ENCODE data around the gene SNRPA.

Gene SNRPA

DNA sequence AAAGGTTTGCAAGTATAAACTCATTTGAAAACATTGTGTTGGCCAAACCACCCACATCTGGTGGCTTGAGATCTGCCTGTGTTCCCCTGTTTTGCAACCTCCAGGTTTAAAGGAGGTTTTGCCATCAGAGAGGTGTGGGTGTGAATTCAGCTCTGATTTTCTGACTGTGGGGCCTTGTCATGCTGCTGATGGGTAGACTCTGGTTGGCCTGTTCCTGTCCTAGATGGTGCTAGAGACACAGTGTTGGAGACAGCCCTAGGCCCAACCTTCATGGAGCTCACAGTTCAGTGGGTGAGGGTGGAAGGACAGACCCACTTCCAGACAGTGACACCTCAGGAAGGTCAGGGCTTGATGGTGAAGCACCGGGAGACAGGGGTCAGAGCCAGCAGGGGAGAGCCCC is 34.5 kb downstream of the SNRPA start:
- no peak for TF ChIP-seq EZH2 (IDR thresholded peaks at IDR 0.05; ENCODE audit: borderline replicate concordance, low read length)
- TF ChIP-seq, protein P1, sequence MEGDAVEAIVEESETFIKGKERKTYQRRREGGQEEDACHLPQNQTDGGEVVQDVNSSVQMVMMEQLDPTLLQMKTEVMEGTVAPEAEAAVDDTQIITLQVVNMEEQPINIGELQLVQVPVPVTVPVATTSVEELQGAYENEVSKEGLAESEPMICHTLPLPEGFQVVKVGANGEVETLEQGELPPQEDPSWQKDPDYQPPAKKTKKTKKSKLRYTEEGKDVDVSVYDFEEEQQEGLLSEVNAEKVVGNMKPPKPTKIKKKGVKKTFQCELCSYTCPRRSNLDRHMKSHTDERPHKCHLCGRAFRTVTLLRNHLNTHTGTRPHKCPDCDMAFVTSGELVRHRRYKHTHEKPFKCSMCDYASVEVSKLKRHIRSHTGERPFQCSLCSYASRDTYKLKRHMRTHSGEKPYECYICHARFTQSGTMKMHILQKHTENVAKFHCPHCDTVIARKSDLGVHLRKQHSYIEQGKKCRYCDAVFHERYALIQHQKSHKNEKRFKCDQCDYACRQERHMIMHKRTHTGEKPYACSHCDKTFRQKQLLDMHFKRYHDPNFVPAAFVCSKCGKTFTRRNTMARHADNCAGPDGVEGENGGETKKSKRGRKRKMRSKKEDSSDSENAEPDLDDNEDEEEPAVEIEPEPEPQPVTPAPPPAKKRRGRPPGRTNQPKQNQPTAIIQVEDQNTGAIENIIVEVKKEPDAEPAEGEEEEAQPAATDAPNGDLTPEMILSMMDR (IDR thresholded peaks at IDR 0.05; ENCODE audit: low read length): no peak
- Histone ChIP-seq H3K4me3 (ENCODE audit: low read depth, low read length, poor library complexity, severe bottlenecking) (no peak overlapping the region), H3K27ac (ENCODE audit: low read depth, low read length, poor library complexity, severe bottlenecking) (no peak overlapping the region)

DNA sequence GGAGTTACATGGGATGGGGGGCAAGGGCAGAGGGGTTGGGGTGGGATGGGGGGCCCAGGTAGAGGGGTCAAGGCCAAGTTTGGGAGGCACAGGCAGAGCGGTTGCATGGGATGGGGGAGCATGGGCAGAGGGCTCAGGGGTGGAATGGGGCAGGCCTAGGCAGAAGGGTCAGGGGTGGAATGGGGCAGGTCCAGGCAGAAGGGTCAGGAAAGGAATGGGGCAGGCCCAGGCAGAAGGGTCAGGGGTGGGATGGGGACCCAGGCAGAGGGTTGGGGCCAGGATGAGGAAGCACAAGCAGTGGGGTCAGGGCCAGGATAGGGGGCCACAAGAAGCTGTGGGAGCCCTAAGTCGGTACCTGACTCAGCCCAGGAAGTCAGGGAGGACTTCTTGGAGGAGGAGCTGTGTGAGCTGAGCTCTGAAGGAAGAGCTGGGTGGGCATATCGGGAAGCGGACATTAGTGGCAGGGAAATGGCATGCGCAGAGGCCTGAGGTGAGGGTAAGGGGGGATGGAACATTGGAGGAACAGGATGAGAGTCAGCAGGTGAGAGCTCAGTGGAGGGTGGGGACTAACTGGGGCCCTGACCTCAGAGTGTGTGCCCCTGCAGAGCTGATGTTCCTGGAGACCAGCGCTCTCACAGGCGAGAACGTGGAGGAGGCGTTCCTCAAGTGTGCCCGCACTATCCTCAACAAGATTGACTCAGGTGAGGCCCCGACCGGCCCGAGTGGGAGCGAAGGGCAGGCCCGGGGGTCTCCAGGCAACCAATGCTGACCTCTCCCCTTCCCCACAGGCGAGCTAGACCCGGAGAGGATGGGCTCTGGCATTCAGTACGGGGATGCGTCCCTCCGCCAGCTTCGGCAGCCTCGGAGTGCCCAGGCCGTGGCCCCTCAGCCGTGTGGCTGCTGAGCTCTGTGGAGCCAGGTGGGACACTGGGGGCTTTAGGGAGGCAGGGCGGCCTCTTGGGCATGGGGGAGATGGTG is 35.3 kb downstream of the SNRPA start:
- Histone ChIP-seq H3K9me2 (ENCODE audit: low read depth, low read length) (no peaks in the 10 kb centered on the region), H3F3A (ENCODE audit: insufficient read depth, low read length) (no peaks in the 10 kb centered on the region), H3K79me2 (ENCODE audit: insufficient read depth, low read length) (no peaks in the 10 kb centered on the region), H3K4me2 (ENCODE audit: low read length) (no peak overlapping the region), H3K27ac (ENCODE audit: low read depth, low read length, poor library complexity, severe bottlenecking) (no peak overlapping the region), H4K20me1 (ENCODE audit: insufficient read depth, low read length) (no peaks in the 10 kb centered on the region), H3K4me1 (ENCODE audit: insufficient read depth, low read length, severe bottlenecking) (peaks cover 2% of the 10 kb centered on the region), H3K9me3 (ENCODE audit: low read length) (no peaks in the 10 kb centered on the region), H3K9ac (ENCODE audit: low read length) (no peak overlapping the region), H3K36me3 (ENCODE audit: insufficient read depth, low read length) (peaks cover 30% of the 10 kb centered on the region), H3K4me3 (ENCODE audit: low read depth, low read length, poor library complexity, severe bottlenecking) (no peak overlapping the region), H2AFZ (ENCODE audit: low read length) (no peak overlapping the region), H3K27me3 (ENCODE audit: insufficient read depth, low read length) (no peaks in the 10 kb centered on the region)
- TF ChIP-seq, protein P1 (IDR thresholded peaks at IDR 0.05; ENCODE audit: low read length): no peak
- no peak for TF ChIP-seq EZH2 (IDR thresholded peaks at IDR 0.05; ENCODE audit: borderline replicate concordance, low read length)

More for the DNA sequence above, 34.5 kb downstream of the SNRPA start:
- no peak overlapping the region for H3K9ac ChIP-seq (ENCODE audit: low read length)
- H3K36me3 ChIP-seq (ENCODE audit: insufficient read depth, low read length): peaks cover 26% of the 10 kb centered on the region
- no peaks in the 10 kb centered on the region for H4K20me1 ChIP-seq (ENCODE audit: insufficient read depth, low read length)
- H3K9me2 ChIP-seq (ENCODE audit: low read depth, low read length): no peaks in the 10 kb centered on the region
- no peaks in the 10 kb centered on the region for H3K9me3 ChIP-seq (ENCODE audit: low read length)
- H3K79me2 ChIP-seq (ENCODE audit: insufficient read depth, low read length): no peaks in the 10 kb centered on the region
- H3K27me3 ChIP-seq (ENCODE audit: insufficient read depth, low read length): no peaks in the 10 kb centered on the region
- H3K4me2 ChIP-seq (ENCODE audit: low read length): no peak overlapping the region
- no peaks in the 10 kb centered on the region for H3F3A ChIP-seq (ENCODE audit: insufficient read depth, low read length)
- no peak overlapping the region for H2AFZ ChIP-seq (ENCODE audit: low read length)
- no peaks in the 10 kb centered on the region for H3K4me1 ChIP-seq (ENCODE audit: insufficient read depth, low read length, severe bottlenecking)

DNA sequence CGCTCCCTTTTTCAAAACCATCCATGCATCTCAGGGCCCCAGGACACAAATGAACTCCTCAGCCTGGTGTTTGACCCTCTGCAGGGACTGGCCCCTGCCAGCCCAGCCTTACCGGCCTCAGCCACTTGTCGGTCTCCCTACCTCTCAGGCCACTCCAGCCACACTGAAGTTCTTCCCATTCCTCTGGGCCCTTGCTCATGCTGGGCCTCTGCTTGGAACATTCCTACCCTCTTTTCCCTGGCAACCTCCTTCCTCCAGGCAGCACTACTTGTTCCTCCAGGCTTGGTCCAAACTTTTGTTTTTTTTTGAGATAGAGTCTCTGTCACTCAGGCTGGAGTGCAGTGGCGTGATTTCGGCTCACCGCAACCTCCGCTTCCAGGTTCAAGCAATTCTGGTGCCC is 40.3 kb downstream of the SNRPA start:
- no peak overlapping the region for H3K4me2 ChIP-seq (ENCODE audit: low read length)
- no peaks in the 10 kb centered on the region for H3K9me2 ChIP-seq (ENCODE audit: low read depth, low read length)
- no peak overlapping the region for H3K4me3 ChIP-seq (ENCODE audit: low read depth, low read length, poor library complexity, severe bottlenecking)
- H3K9ac ChIP-seq (ENCODE audit: low read length): no peak overlapping the region
- H2AFZ ChIP-seq (ENCODE audit: low read length): no peak overlapping the region
- H3K27ac ChIP-seq (ENCODE audit: low read depth, low read length, poor library complexity, severe bottlenecking): no peak overlapping the region
- peaks cover 24% of the 10 kb centered on the region for H3K36me3 ChIP-seq (ENCODE audit: insufficient read depth, low read length)
- H4K20me1 ChIP-seq (ENCODE audit: insufficient read depth, low read length): no peaks in the 10 kb centered on the region
- no peaks in the 10 kb centered on the region for H3K9me3 ChIP-seq (ENCODE audit: low read length)
- TF ChIP-seq EZH2 (IDR thresholded peaks at IDR 0.05; ENCODE audit: borderline replicate concordance, low read length): no peak
- TF ChIP-seq, protein P1 (IDR thresholded peaks at IDR 0.05; ENCODE audit: low read length): no peak
- no peaks in the 10 kb centered on the region for H3K27me3 ChIP-seq (ENCODE audit: insufficient read depth, low read length)
- H3K4me1 ChIP-seq (ENCODE audit: insufficient read depth, low read length, severe bottlenecking): peaks cover 14% of the 10 kb centered on the region
- no peaks in the 10 kb centered on the region for H3F3A ChIP-seq (ENCODE audit: insufficient read depth, low read length)
- no peaks in the 10 kb centered on the region for H3K79me2 ChIP-seq (ENCODE audit: insufficient read depth, low read length)

Data from OCI-LY1 (cell line).